ENCODE data around the gene MCRS1.

DNA sequence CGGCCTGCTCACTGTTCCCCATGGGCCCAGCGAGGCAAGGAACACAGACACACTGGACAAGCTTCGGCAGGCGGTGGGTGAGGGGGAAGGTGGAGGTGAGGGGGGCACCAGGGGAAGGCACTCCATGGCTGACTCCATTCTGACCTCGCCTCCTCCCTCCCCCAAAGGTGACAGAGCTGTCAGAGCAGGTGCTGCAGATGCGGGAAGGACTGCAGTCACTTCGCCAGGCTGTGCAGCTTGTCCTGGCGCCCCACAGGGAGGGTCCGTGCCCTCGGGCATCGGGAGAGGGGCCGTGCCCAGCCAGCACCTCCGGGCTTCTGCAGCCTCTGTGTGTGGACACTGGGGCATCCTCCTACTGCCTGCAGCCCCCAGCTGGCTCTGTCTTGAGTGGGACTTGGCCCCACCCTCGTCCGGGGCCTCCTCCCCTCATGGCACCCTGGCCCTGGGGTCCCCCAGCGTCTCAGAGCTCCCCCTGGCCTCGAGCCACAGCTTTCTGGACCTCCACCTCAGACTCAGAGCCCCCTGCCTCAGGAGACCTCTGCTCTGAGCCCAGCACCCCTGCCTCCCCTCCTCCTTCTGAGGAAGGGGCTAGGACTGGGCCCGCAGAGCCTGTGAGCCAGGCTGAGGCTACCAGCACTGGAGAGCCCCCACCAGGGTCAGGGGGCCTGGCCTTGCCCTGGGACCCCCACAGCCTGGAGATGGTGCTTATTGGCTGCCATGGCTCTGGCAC, 10.6 kb downstream of the MCRS1 start:
- TF ChIP-seq, protein P1, sequence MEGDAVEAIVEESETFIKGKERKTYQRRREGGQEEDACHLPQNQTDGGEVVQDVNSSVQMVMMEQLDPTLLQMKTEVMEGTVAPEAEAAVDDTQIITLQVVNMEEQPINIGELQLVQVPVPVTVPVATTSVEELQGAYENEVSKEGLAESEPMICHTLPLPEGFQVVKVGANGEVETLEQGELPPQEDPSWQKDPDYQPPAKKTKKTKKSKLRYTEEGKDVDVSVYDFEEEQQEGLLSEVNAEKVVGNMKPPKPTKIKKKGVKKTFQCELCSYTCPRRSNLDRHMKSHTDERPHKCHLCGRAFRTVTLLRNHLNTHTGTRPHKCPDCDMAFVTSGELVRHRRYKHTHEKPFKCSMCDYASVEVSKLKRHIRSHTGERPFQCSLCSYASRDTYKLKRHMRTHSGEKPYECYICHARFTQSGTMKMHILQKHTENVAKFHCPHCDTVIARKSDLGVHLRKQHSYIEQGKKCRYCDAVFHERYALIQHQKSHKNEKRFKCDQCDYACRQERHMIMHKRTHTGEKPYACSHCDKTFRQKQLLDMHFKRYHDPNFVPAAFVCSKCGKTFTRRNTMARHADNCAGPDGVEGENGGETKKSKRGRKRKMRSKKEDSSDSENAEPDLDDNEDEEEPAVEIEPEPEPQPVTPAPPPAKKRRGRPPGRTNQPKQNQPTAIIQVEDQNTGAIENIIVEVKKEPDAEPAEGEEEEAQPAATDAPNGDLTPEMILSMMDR (IDR thresholded peaks at IDR 0.05; ENCODE audit: low read depth, low read length, missing input control) = no peak
- no peak for TF ChIP-seq TAF1 (conservative IDR thresholded peaks at IDR 0.05)
